Left ventricle myocardium inferior (tissue), 1 donor: ENCODE measurements around the gene HOXC10. TPM values are rescaled to one million over a fixed set of nuclear protein-coding genes. Genes with fewer than 3 reads are reported as not detected.

Experiments used
- DNase-seq: peaks from one replicate; pipeline ENCODE4 v3.0.0-alpha.2; 2020
- H3K27ac ChIP-seq: fragments of 200-600 bp; replicated peaks from 2 replicates; pipeline ENCODE4 v1.8.0; 2021
- H3K27me3 ChIP-seq: fragments of 200-600 bp; 2 replicates; pipeline ENCODE4 v1.8.0; 2021; ENCODE audit warnings: low read depth
- H3K36me3 ChIP-seq: fragments of 200-600 bp; 2 replicates; pipeline ENCODE4 v1.8.0; 2021
- H3K4me1 ChIP-seq: fragments of 200-600 bp; 2 replicates; pipeline ENCODE4 v1.8.0; 2021
- H3K4me3 ChIP-seq: fragments of 200-600 bp; 2 replicates; pipeline ENCODE4 v1.8.0; 2021; ENCODE audit warnings: mild to moderate bottlenecking, moderate library complexity
- H3K9me3 ChIP-seq: fragments of 200-600 bp; replicated peaks from 2 replicates; pipeline ENCODE4 v1.8.0; 2021
- CTCF ChIP-seq: fragments of 200-600 bp; IDR thresholded peaks from 2 replicates; pipeline ENCODE4 v1.8.0; 2021; ENCODE audit warnings: antibody characterized with exemption, mild to moderate bottlenecking, borderline replicate concordance
- intact Hi-C: fragments of 100-400 bp; cut with micrococcal nuclease; formaldehyde crosslinking; loops from one replicate; pipeline ENCODE4 v1.11.0; 2022
- total RNA-seq: library from RNA; stranded (reverse); fragmentation: NEBNext Ultra II Directional; extraction: Animal tissue kit (Norgen Biotek cat#: 25700); gene quantifications from one replicate; pipeline ENCODE4 v1.2.1, GENCODE V29; 2021
- donor health status: DM: no; HTN: yes; CAD: no; lungs with severe emphysema.

Gene HOXC10
- total RNA-seq, 1 donor from 2014 or later = not detected

- Histone ChIP-seq H3K9me3 (no peaks in the 10 kb centered on the region), H3K27ac (no peak overlapping the region), H3K4me3 (no peak overlapping the region), H3K36me3 (no peaks in the 10 kb centered on the region), H3K4me1 (peaks cover 20% of the 10 kb centered on the region), H3K27me3 (peaks cover 100% of the 10 kb centered on the region)
- no peak for TF ChIP-seq CTCF
- intact Hi-C loops = no loop called here
- DNase-seq = no peak
Measured at GRCh38 chr12:54026640-54027441, 41.9 kb downstream of the HOXC10 start.

- Histone ChIP-seq H3K4me3 (no peak overlapping the region), H3K4me1 (peaks cover 20% of the 10 kb centered on the region), H3K9me3 (peaks cover under 1% of the 10 kb centered on the region), H3K27ac (no peak overlapping the region), H3K36me3 (no peaks in the 10 kb centered on the region), H3K27me3 (peaks cover 100% of the 10 kb centered on the region)
- no peak for TF ChIP-seq CTCF
- DNase-seq = no peak
- intact Hi-C loops = no loop called here
Measured at GRCh38 chr12:54027442-54027786, 42.5 kb downstream of the HOXC10 start.

- Histone ChIP-seq H3K27me3 (peaks cover 100% of the 10 kb centered on the region), H3K36me3 (no peaks in the 10 kb centered on the region), H3K27ac (no peak within 1 kb of the TSS), H3K4me3 (peak within 1 kb of the TSS; percentile 25), H3K4me1 (peaks cover 27% of the 10 kb centered on the region), H3K9me3 (peaks cover 4% of the 10 kb centered on the region)
- intact Hi-C loops = no loop called here
- DNase-seq = no peak
- TF ChIP-seq CTCF = no peak
Measured at GRCh38 chr12:54028314-54029201, 43.6 kb downstream of the HOXC10 start, which contains the start of gene HOXC6. TSS of gene HOXC6 (plus strand) at chr12:54028440. CDS start at chr12:54028522, 82 bp downstream.

- Histone ChIP-seq H3K4me3 (no peak overlapping the region), H3K9me3 (peaks cover 4% of the 10 kb centered on the region), H3K4me1 (peaks cover 38% of the 10 kb centered on the region), H3K27ac (no peak overlapping the region), H3K27me3 (peaks cover 100% of the 10 kb centered on the region), H3K36me3 (no peaks in the 10 kb centered on the region)
- intact Hi-C loops = no loop called here
- DNase-seq = no peak
- TF ChIP-seq CTCF = no peak
Measured at GRCh38 chr12:54029529-54030441, 44.8 kb downstream of the HOXC10 start.

GRCh38 chr12:54030442-54030801, 45.5 kb downstream of the HOXC10 start:
- Histone ChIP-seq H3K4me3 (no peak overlapping the region), H3K9me3 (peaks cover 4% of the 10 kb centered on the region), H3K27me3 (peaks cover 100% of the 10 kb centered on the region), H3K27ac (no peak overlapping the region), H3K4me1 (peaks cover 38% of the 10 kb centered on the region), H3K36me3 (no peaks in the 10 kb centered on the region)
- no peak for TF ChIP-seq CTCF
- no peak for DNase-seq
- intact Hi-C loops = no loop called here
